SK-N-SH treated with all-trans-retinoic acid at 6 μM for 48 hours (cell line): ENCODE data around the gene PAMR1.

Experiments used
- ARNTL ChIP-seq: fragments of 450-650 bp; formaldehyde crosslinking; IDR thresholded peaks from 2 replicates; pipeline ENCODE4 v1.5.0; 2020; ENCODE audit warnings: low read depth, mild to moderate bottlenecking, moderate library complexity, borderline replicate concordance
- BACH2 ChIP-seq: fragments of 250-450 bp; sonication (Bioruptor Pico); IDR thresholded peaks from 2 replicates; pipeline ENCODE4 v1.9.0; 2021; ENCODE audit warnings: mild to moderate bottlenecking, borderline replicate concordance
- CSDC2 ChIP-seq: fragments of 250-450 bp; sonication (Bioruptor Pico); IDR thresholded peaks from 2 replicates; pipeline ENCODE4 v1.5.0; 2020; ENCODE audit warnings: mild to moderate bottlenecking, moderate library complexity
- ISL1 ChIP-seq: fragments of 250-450 bp; sonication (Bioruptor Pico); IDR thresholded peaks from 2 replicates; pipeline ENCODE4 v2.1.2; 2022; ENCODE audit warnings: mild to moderate bottlenecking, moderate library complexity
- OSR1 ChIP-seq: fragments of 250-450 bp; sonication (Bioruptor Pico); IDR thresholded peaks from 2 replicates; pipeline ENCODE4 v1.8.0; 2022; ENCODE audit warnings: moderate library complexity, mild to moderate bottlenecking, inconsistent platforms
- PATZ1 ChIP-seq: fragments of 250-450 bp; sonication (Bioruptor Pico); IDR thresholded peaks from 2 replicates; pipeline ENCODE4 v1.8.0; 2020; ENCODE audit warnings: mild to moderate bottlenecking, moderate library complexity, borderline replicate concordance
- PPARA ChIP-seq: fragments of 250-450 bp; sonication (Bioruptor Pico); IDR thresholded peaks from 2 replicates; pipeline ENCODE4 v1.5.0; 2020; ENCODE audit warnings: mild to moderate bottlenecking, borderline replicate concordance
- RARB ChIP-seq: fragments of 250-450 bp; sonication (Bioruptor Pico); IDR thresholded peaks from 2 replicates; pipeline ENCODE4 v1.8.0; 2021; ENCODE audit warnings: mild to moderate bottlenecking, moderate library complexity
- SNAI2 ChIP-seq: fragments of 250-450 bp; sonication (Bioruptor Pico); IDR thresholded peaks from 2 replicates; pipeline ENCODE4 v1.5.0; 2020; ENCODE audit warnings: mild to moderate bottlenecking, moderate library complexity
- TCF4 ChIP-seq: fragments of 250-450 bp; sonication (Bioruptor Pico); IDR thresholded peaks from 2 replicates; pipeline ENCODE4 v1.8.0; 2021; ENCODE audit warnings: mild to moderate bottlenecking, moderate library complexity, borderline replicate concordance
- TOX ChIP-seq: fragments of 250-450 bp; sonication (Bioruptor Pico); IDR thresholded peaks from 2 replicates; pipeline ENCODE4 v1.8.0; 2021; ENCODE audit warnings: mild to moderate bottlenecking, moderate library complexity, borderline replicate concordance
- TSHZ2 ChIP-seq: fragments of 250-450 bp; sonication (Bioruptor Pico); IDR thresholded peaks from 2 replicates; pipeline ENCODE4 v1.5.0; 2020; ENCODE audit warnings: mild to moderate bottlenecking, moderate library complexity
- ZFP3 ChIP-seq: fragments of 250-450 bp; sonication (Bioruptor Pico); IDR thresholded peaks from 2 replicates; pipeline ENCODE4 v1.5.0; 2020; ENCODE audit warnings: mild to moderate bottlenecking, moderate library complexity
- ZNF8 ChIP-seq: fragments of 450-650 bp; formaldehyde crosslinking; IDR thresholded peaks from 2 replicates; pipeline ENCODE4 v1.5.0; 2020; ENCODE audit warnings: mild to moderate bottlenecking, moderate library complexity

GRCh38 chr11:35388061-35388460 is 137.4 kb downstream of the PAMR1 start:
- TF ChIP-seq SNAI2 (no peak), TSHZ2 (CRISPR knock-in tag) (no peak), PPARA (CRISPR knock-in tag) (no peak), ARNTL (CRISPR knock-in tag) (no peak), TCF4 (CRISPR knock-in tag) (no peak), PATZ1 (no peak), TOX (CRISPR knock-in tag) (no peak), ISL1 (CRISPR knock-in tag) (no peak), ZFP3 (CRISPR knock-in tag) (no peak), BACH2 (CRISPR knock-in tag) (no peak), ZNF8 (no peak), RARB (CRISPR knock-in tag) (no peak), CSDC2 (CRISPR knock-in tag) (no peak), OSR1 (no peak)
